H1 (cell line): ENCODE data around the gene GBGT1. TPM values are rescaled to one million over a fixed set of nuclear protein-coding genes. Genes with fewer than 3 reads are reported as not detected.

Experiments used
- CTCF ChIA-PET: fragments of 300-600 bp; sonication (Branson Sonifier 250); formaldehyde crosslinking; loops from one replicate; lab custom pipeline; 2021; ENCODE audit not compliant: partially characterized antibody; lab: Charles Lee
- POLR2A ChIA-PET: fragments of 300-600 bp; sonication (Branson Sonifier 250); formaldehyde crosslinking; loops from one replicate; lab custom pipeline; 2021; ENCODE audit warnings: inconsistent platforms; ENCODE audit not compliant: partially characterized antibody; lab: Charles Lee
- DNase-seq, 2 experiments: peaks; one replicate each; pipeline versions ENCODE4 v3.0.0 to v3.0.0-alpha.2; 2010 to 2022; ENCODE audit warnings: low spot score in 2 of 2, low read depth in 1 of 2, mixed read lengths in 1 of 2
- FAIRE-seq: peaks from 2 replicates; lab custom pipeline; 2011; peaks lifted over from hg19 to GRCh38; lab: Jason Lieb, UNC
- H2AFZ ChIP-seq: 2 replicates; pipeline ENCODE4 v1.8.1; 2012; ENCODE audit warnings: low read length, inconsistent platforms
- H2AK5ac ChIP-seq: 2 replicates; pipeline ENCODE4 v1.6.1; 2013; ENCODE audit warnings: low read depth, low read length
- H2BK120ac ChIP-seq: replicated peaks from 2 replicates; pipeline ENCODE3; 2013; ENCODE audit warnings: low read depth, low read length, inconsistent platforms
- H2BK12ac ChIP-seq: 2 replicates; pipeline ENCODE4 v1.6.1; 2013; ENCODE audit warnings: low read depth, low read length
- H2BK15ac ChIP-seq: 2 replicates; pipeline ENCODE4 v1.6.1; 2013; ENCODE audit warnings: low read length
- H2BK20ac ChIP-seq: 2 replicates; pipeline ENCODE4 v1.6.1; 2013; ENCODE audit warnings: low read length
- H2BK5ac ChIP-seq: 2 replicates; pipeline ENCODE4 v1.6.1; 2013; ENCODE audit warnings: low read depth, low read length
- H3K14ac ChIP-seq: 2 replicates; pipeline ENCODE4 v1.6.1; 2013; ENCODE audit warnings: inconsistent platforms; ENCODE audit not compliant: insufficient read length
- H3K18ac ChIP-seq: 2 replicates; pipeline ENCODE4 v1.6.1; 2013; ENCODE audit warnings: low read length; ENCODE audit errors: extremely low read depth
- H3K23ac ChIP-seq: 2 replicates; pipeline ENCODE4 v1.6.1; 2013; ENCODE audit warnings: inconsistent platforms; ENCODE audit not compliant: insufficient read length
- H3K23me2 ChIP-seq: 2 replicates; pipeline ENCODE4 v1.6.1; 2013; ENCODE audit warnings: low read depth, low read length
- H3K27ac ChIP-seq: 2 replicates; pipeline ENCODE4 v1.6.1; 2011; ENCODE audit warnings: low read depth, low read length, inconsistent platforms
- H3K27me3 ChIP-seq, 4 experiments: replicated peaks in 1 of 4; 1 replicate in 1 of 4; 2 replicates in 3 of 4; pipeline versions ENCODE4 v1.6.1 to v1.8.1; 2011 to 2013; ENCODE audit warnings: low read length in 3 of 4, mild to moderate bottlenecking in 3 of 4, inconsistent platforms in 2 of 4, mixed read lengths in 2 of 4, moderate library complexity in 1 of 4; ENCODE audit not compliant: control insufficient read depth in 3 of 4, insufficient read depth in 3 of 4; ENCODE audit errors: extremely low read depth in 1 of 4
- H3K36me3 ChIP-seq, 4 experiments: 2 replicates each; pipeline versions ENCODE4 v1.6.1 to v1.8.1; 2011 to 2013; ENCODE audit warnings: mild to moderate bottlenecking in 4 of 4, low read length in 3 of 4, moderate library complexity in 2 of 4, control low read depth in 1 of 4, inconsistent platforms in 1 of 4; ENCODE audit not compliant: insufficient read depth in 4 of 4, control insufficient read depth in 2 of 4
- H3K4ac ChIP-seq: replicated peaks from 2 replicates; pipeline ENCODE3; 2013; ENCODE audit warnings: low read length, low read depth, mixed read lengths, inconsistent platforms; ENCODE audit not compliant: insufficient read length
- H3K4me1 ChIP-seq, 4 experiments: replicated peaks in 1 of 4; 1 replicate in 1 of 4; 2 replicates in 3 of 4; pipeline versions ENCODE4 v1.6.1 to v1.8.1; 2011 to 2013; ENCODE audit warnings: low read length in 3 of 4, inconsistent platforms in 2 of 4, mixed read lengths in 1 of 4; ENCODE audit not compliant: insufficient read depth in 4 of 4, control insufficient read depth in 3 of 4
- H3K4me2 ChIP-seq, 2 experiments: 2 replicates each; pipeline versions ENCODE4 v1.6.1 to v1.8.1; 2011 to 2013; ENCODE audit warnings: low read depth in 2 of 2, low read length in 2 of 2, control low read depth in 1 of 2, inconsistent platforms in 1 of 2, mild to moderate bottlenecking in 1 of 2; ENCODE audit not compliant: insufficient read depth in 1 of 2
- H3K4me3 ChIP-seq, 4 experiments: fragments of 200-600, 300-600 bp in 1 of 4; sonication (generic), shearing (Covaris generic), sonication (Bioruptor Twin) in 1 of 4; 2 replicates each; pipeline versions ENCODE4 v1.5.1 to v1.8.1; 2011 to 2016; ENCODE audit warnings: low read length in 4 of 4, low read depth in 3 of 4, control low read depth in 2 of 4, inconsistent platforms in 2 of 4, mild to moderate bottlenecking in 2 of 4, mixed read lengths in 1 of 4, moderate library complexity in 1 of 4; ENCODE audit not compliant: insufficient read depth in 2 of 4; ENCODE audit errors: extremely low read depth in 1 of 4
- H3K56ac ChIP-seq: replicated peaks from 2 replicates; pipeline ENCODE3; 2013; ENCODE audit warnings: low read depth, mild to moderate bottlenecking, mixed read lengths, low read length, inconsistent platforms; ENCODE audit not compliant: insufficient read length
- H3K79me1 ChIP-seq: 2 replicates; pipeline ENCODE4 v1.6.1; 2013; ENCODE audit warnings: low read depth, low read length, control low read depth
- H3K79me2 ChIP-seq, 2 experiments: 2 replicates each; pipeline versions ENCODE4 v1.6.1 to v1.8.1; 2012 to 2013; ENCODE audit warnings: low read length in 2 of 2, mild to moderate bottlenecking in 2 of 2, inconsistent platforms in 1 of 2; ENCODE audit not compliant: insufficient read depth in 2 of 2, control insufficient read depth in 1 of 2
- H3K9ac ChIP-seq, 4 experiments: replicated peaks in 1 of 4; 1 replicate in 1 of 4; 2 replicates in 3 of 4; pipeline versions ENCODE4 v1.6.1 to v1.8.1; 2011 to 2013; ENCODE audit warnings: low read depth in 3 of 4, low read length in 3 of 4, control low read depth in 2 of 4, mild to moderate bottlenecking in 2 of 4, moderate library complexity in 2 of 4, inconsistent platforms in 1 of 4; ENCODE audit errors: extremely low read depth in 1 of 4
- H3K9me3 ChIP-seq, 2 experiments: 2 replicates each; pipeline versions ENCODE4 v1.6.1 to v1.8.1; 2012 to 2013; ENCODE audit warnings: mild to moderate bottlenecking in 2 of 2, moderate library complexity in 2 of 2, control low read depth in 1 of 2, inconsistent platforms in 1 of 2, low read depth in 1 of 2, low read length in 1 of 2, mixed read lengths in 1 of 2; ENCODE audit not compliant: insufficient read depth in 2 of 2
- H4K20me1 ChIP-seq, 2 experiments: replicated peaks in 1 of 2; 2 replicates each; pipeline versions ENCODE3 to v1.8.1; 2011 to 2013; ENCODE audit warnings: inconsistent platforms in 2 of 2, low read length in 2 of 2, mild to moderate bottlenecking in 1 of 2; ENCODE audit not compliant: insufficient read depth in 2 of 2, control insufficient read depth in 1 of 2
- H4K5ac ChIP-seq: 2 replicates; pipeline ENCODE4 v1.6.1; 2013; ENCODE audit warnings: low read length, low read depth, mixed read lengths, inconsistent platforms; ENCODE audit not compliant: insufficient read length
- H4K8ac ChIP-seq: 2 replicates; pipeline ENCODE4 v1.8.0; 2013; ENCODE audit warnings: mild to moderate bottlenecking, moderate library complexity, low read length, inconsistent platforms; ENCODE audit not compliant: insufficient read depth; ENCODE audit errors: extremely low read depth
- H4K91ac ChIP-seq: replicated peaks from 2 replicates; pipeline ENCODE3; 2013; ENCODE audit warnings: low read length, mixed read lengths, inconsistent platforms; ENCODE audit not compliant: insufficient read length
- ASH2L ChIP-seq: fragments of 200-600, 300-600 bp; sonication (generic); IDR thresholded peaks from one replicate; pipeline ENCODE4 v1.7.1; 2017; ENCODE audit warnings: low read length
- ATF3 ChIP-seq: IDR thresholded peaks from 2 replicates; pipeline ENCODE4 v1.6.1; 2011; ENCODE audit warnings: low read depth, mild to moderate bottlenecking, low read length; ENCODE audit not compliant: insufficient read depth
- CHD1 ChIP-seq: IDR thresholded peaks from 2 replicates; pipeline ENCODE4 v1.6.1; 2012; ENCODE audit warnings: low read depth, low read length, improper control_type of control experiment
- CREB1 ChIP-seq: IDR thresholded peaks from 2 replicates; pipeline ENCODE4 v1.6.1; 2012; ENCODE audit warnings: inconsistent platforms
- E2F6 ChIP-seq: IDR thresholded peaks from 2 replicates; pipeline ENCODE4 v1.6.1; 2012; ENCODE audit warnings: inconsistent platforms
- HDAC6 ChIP-seq: IDR thresholded peaks from one replicate; pipeline ENCODE4 v1.7.1; 2012; ENCODE audit warnings: low read depth, mild to moderate bottlenecking, inconsistent platforms, low read length, moderate library complexity
- KDM1A ChIP-seq: fragments of 200-600, 300-600 bp; sonication (generic); IDR thresholded peaks from 2 replicates; pipeline ENCODE4 v1.7.1; 2016; ENCODE audit warnings: mild to moderate bottlenecking, low read length, borderline replicate concordance
- MAX ChIP-seq: IDR thresholded peaks from 2 replicates; pipeline ENCODE4 v1.6.1; 2012; ENCODE audit warnings: inconsistent platforms
- NANOG ChIP-seq: IDR thresholded peaks from 2 replicates; pipeline ENCODE4 v1.6.1; 2011; ENCODE audit warnings: low read length, low read depth, mild to moderate bottlenecking, inconsistent platforms; ENCODE audit not compliant: insufficient read depth, poor library complexity, severe bottlenecking
- NRF1 ChIP-seq: IDR thresholded peaks from 2 replicates; pipeline ENCODE4 v1.6.1; 2011; ENCODE audit warnings: mild to moderate bottlenecking, low read depth, low read length, improper control_type of control experiment
- RAD21 ChIP-seq, 2 experiments: IDR thresholded peaks in 1 of 2; conservative IDR thresholded peaks in 1 of 2; 2 replicates each; pipeline ENCODE4 v1.6.1; 2011; ENCODE audit warnings: low read depth in 2 of 2, low read length in 2 of 2, improper control_type of control experiment in 1 of 2, inconsistent platforms in 1 of 2, mild to moderate bottlenecking in 1 of 2, moderate library complexity in 1 of 2
- RBBP5 ChIP-seq: IDR thresholded peaks from 2 replicates; pipeline ENCODE4 v1.7.1; 2012; ENCODE audit warnings: low read depth, mild to moderate bottlenecking, inconsistent platforms, low read length, moderate library complexity, borderline replicate concordance
- RFX5 ChIP-seq: IDR thresholded peaks from 2 replicates; pipeline ENCODE4 v1.6.1; 2011; ENCODE audit warnings: low read depth, low read length, improper control_type of control experiment, borderline replicate concordance
- WGBS, 2 experiments: shearing (Covaris generic) in 1 of 2; methylation state at CpG; one replicate each; pipeline versions ENCODE4 v1.1.6 to v1.1.7; 2013 to 2015; ENCODE audit warnings: low lambda C conversion rate in 2 of 2, mixed read lengths in 2 of 2, inconsistent platforms in 1 of 2, low coverage in 1 of 2, missing lambda C conversion rate in 1 of 2; ENCODE audit not compliant: insufficient replicate concordance in 2 of 2, insufficient coverage in 1 of 2, insufficient read length in 1 of 2; ENCODE audit errors: extremely low coverage in 1 of 2, missing lambda C conversion rate in 1 of 2; 5-methylcytosine and 5-hydroxymethylcytosine counted together
- polyA plus RNA-seq, 7 experiments: library from polyadenylated mRNA; depleted of rRNA in 3 of 7; stranded (reverse) in 5 of 7; unstranded in 2 of 7; fragments of >200 nt in 5 of 7; fragments of 200-250 nt in 2 of 7; gene quantifications; 1 replicate in 5 of 7; 2 replicates in 1 of 7; 4 replicates in 1 of 7; pipeline versions ENCODE4 v1.2.1 to v1.2.3, GENCODE V29; 2011 to 2013; ENCODE audit warnings: missing spikeins in 2 of 7, mixed read lengths in 2 of 7
- total RNA-seq: library from RNA; stranded (reverse); fragmentation: NEBNext Ultra II Directional; extraction: Animal tissue kit (Norgen Biotek cat#: 25700); gene quantifications from 2 replicates; pipeline ENCODE4 v1.2.1, GENCODE V29; 2021

Gene GBGT1
- total and polyA plus RNA-seq, 2 of the 8 experiments (the other 6 are each of a cell fraction or from before 2014, with no cell fraction given): 7.1 to 9.7 TPM

- H2AK5ac ChIP-seq: no peak overlapping the region
- H3K56ac ChIP-seq: no peak overlapping the region
- H4K8ac ChIP-seq: no peak overlapping the region
- no peak overlapping the region for H3K9ac ChIP-seq
- ChIA-PET POLR2A (no interaction called here), CTCF (no interaction called here)
- H3K79me1 ChIP-seq: no peaks in the 10 kb centered on the region
- no peaks in the 10 kb centered on the region for H3K9me3 ChIP-seq
- peaks cover 0 to 8% of the 10 kb centered on the region in 2 experiments for H4K20me1 ChIP-seq
- H2AFZ ChIP-seq: no peak overlapping the region
- H3K4me2 ChIP-seq: no peak overlapping the region
- H3K36me3 ChIP-seq: no peaks in the 10 kb centered on the region
- WGBS, 2 experiments: 73% methylated on average over 2 of the region's 2 CpGs; no CpG with 5 or more reads in 1 of the 2 experiments
- no peak overlapping the region for H3K23ac ChIP-seq
- H3K79me2 ChIP-seq: no peaks in the 10 kb centered on the region
- no peak overlapping the region for H3K27ac ChIP-seq
- H4K5ac ChIP-seq: no peak overlapping the region
- H2BK15ac ChIP-seq: no peak overlapping the region
- no peak overlapping the region for H3K18ac ChIP-seq
- H3K27me3 ChIP-seq: peaks cover 2 to 25% (median 16%) of the 10 kb centered on the region in 4 experiments
- H4K91ac ChIP-seq: no peak overlapping the region
- no peak overlapping the region for H2BK5ac ChIP-seq
- no peak overlapping the region for H2BK20ac ChIP-seq
- H3K23me2 ChIP-seq: peaks cover 7% of the 10 kb centered on the region; the same call in 1 of the 2 replicates
- no peak for DNase-seq
- H3K4ac ChIP-seq: no peak overlapping the region
- H3K4me3 ChIP-seq: no peak overlapping the region
- H2BK12ac ChIP-seq: no peak overlapping the region
- no peak for FAIRE-seq
- no peak overlapping the region for H3K14ac ChIP-seq
- H2BK120ac ChIP-seq: no peak overlapping the region
- H3K4me1 ChIP-seq: peaks cover 0 to 3% (median 0%) of the 10 kb centered on the region in 4 experiments; a peak in 2 of 7 replicates
- TF ChIP-seq KDM1A (no peak), RBBP5 (no peak), RFX5 (no peak), ASH2L (no peak), NRF1 (no peak), ATF3 (no peak), HDAC6 (no peak), CHD1 (no peak), E2F6 (no peak), NANOG (no peak), MAX (no peak), RAD21 (IDR thresholded peaks at IDR 0.05 in 1 of 2, conservative IDR thresholded peaks at IDR 0.05 in 1 of 2; ENCODE audit: low read depth in 2 of 2, low read length in 2 of 2) (no peak), CREB1 (no peak)
Observed at GRCh38 chr9:133165452-133165730, 1.7 kb upstream of the GBGT1 start.
